HG03378 (cell line): ENCODE measurements around the gene ADNP.

Source experiments
- ATAC-seq: cut with Tn5 transposase; IDR thresholded peaks from one replicate; pipeline ENCODE4 v1.9.1; 2021; ENCODE audit warnings: mild to moderate bottlenecking, moderate library complexity; ENCODE audit not compliant: unreplicated experiment

ADNP gene

GRCh38 chr20:50852085-50852484 lies 79.2 kb downstream of the ADNP start:
- no peak for ATAC-seq

GRCh38 chr20:50850721-50851286 lies 80.4 kb downstream of the ADNP start:
- no peak for ATAC-seq

DNA sequence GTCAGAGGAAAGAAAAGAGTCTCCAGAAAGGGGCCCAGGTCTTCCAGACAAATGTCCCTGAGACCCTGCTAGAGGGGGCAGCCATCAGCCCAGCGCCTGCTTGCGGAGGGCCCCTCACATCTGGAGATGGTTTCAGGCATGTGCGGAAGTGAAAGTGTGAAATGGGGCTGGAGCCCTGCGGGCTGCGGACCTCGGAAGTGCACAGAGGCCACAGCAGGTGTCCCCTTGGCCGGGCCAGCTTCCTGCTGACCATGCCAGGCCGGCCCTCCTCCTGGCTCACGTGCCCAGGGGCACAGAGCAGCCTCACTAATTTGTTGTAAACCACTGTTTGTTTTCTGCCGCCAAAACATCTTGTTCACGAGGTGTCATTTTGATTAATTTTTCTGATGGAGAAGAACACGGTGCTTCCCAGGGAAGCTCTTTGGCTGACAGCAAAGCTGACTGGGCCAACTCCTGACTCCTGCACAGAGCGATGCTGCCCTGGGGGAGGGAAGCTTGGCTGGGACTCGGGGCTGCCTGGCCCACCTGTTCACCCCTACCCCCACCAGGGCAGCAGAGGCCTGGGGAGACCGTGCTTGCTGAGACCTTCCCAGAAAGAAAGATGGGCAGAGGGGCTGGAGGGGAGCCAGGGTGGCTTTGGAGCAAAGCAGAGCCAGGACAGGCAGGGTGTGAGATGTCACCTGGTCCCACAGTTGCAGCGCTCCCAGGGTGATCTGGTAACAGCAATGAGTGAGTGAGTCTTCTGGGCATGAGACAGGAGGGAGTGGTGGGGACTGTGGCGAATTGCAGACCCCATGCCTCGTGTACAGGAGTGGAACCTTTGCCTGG lies 82.2 kb downstream of the ADNP start:
- no peak for ATAC-seq

DNA sequence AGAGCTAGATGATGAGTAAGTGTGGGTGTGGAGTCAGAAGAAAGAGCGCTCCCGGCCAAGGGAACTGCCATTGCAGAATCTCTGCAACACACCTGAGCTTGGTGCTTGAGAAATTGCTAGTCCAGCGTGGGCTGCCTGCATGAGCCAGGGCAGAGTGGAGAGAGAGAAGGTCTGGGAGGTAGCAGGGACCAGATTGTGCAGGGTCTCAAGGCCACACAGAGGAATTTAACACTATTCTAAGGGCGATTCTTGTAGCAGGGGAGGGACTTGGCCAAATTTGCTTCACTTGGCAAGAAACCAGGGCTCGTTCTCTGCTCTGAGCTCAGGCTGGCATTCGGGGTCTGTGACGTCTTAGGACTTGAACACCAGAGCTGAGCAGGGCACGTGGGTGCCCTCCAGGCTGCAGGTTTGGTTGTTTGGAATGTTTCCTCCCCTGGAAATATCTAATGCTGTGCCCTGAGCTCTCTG lies 82.9 kb downstream of the ADNP start:
- ATAC-seq: no peak

GRCh38 chr20:50845566-50846215 lies 85.5 kb downstream of the ADNP start:
- ATAC-seq: no peak

GRCh38 chr20:50844430-50845100 lies 86.7 kb downstream of the ADNP start:
- peak; percentile 91 for ATAC-seq

- no peak for ATAC-seq
Measured at GRCh38 chr20:50843331-50844276, 87.6 kb downstream of the ADNP start.

DNA sequence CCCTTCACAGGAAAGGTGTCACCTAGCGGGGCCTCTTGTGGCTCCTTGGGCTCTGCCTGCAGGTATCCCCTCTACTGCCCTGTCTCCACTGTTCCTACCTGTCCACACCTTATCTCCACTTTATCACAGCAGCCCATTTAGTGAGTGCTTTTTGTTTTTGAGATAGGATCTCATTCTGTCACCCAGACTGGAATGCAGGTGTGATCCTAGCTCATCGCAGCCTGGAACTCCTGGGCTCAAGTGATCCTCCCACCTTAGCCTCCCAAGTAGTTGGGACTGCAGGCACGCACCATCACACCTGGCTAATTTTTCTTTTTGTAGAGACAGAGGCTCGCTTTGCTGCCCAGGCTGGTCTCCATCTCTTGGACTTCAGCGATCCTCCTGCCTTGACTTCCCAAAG lies 88.4 kb downstream of the ADNP start:
- ATAC-seq: no peak
